Gastrocnemius medialis (tissue), 4 donors: ENCODE data around the gene PTPRM.
A peak's percentile ranks its signal among the peaks of the same experiment; 100 is the strongest.

Experiments used
- POLR2A ChIP-seq, 2 donors: fragments of 450-650 bp; IDR thresholded peaks; one replicate each; pipeline ENCODE4 v1.6.1; 2017; ENCODE audit warnings: antibody characterized with exemption in 2 of 2, mild to moderate bottlenecking in 2 of 2, moderate library complexity in 2 of 2
- TF ChIP-seq, protein P1 (sequence below), 5 experiments: fragments of 450-650 bp in 3 of 5; fragments of 200-600 bp in 2 of 5; sonication (generic) in 2 of 5; IDR thresholded peaks in 4 of 5; conservative IDR thresholded peaks in 1 of 5; 1 replicate in 4 of 5; 2 replicates in 1 of 5; pipeline ENCODE4 v1.5.1; 2016 to 2019; ENCODE audit warnings: antibody characterized with exemption in 5 of 5, mild to moderate bottlenecking in 3 of 5, moderate library complexity in 3 of 5

- TF ChIP-seq, protein P1, sequence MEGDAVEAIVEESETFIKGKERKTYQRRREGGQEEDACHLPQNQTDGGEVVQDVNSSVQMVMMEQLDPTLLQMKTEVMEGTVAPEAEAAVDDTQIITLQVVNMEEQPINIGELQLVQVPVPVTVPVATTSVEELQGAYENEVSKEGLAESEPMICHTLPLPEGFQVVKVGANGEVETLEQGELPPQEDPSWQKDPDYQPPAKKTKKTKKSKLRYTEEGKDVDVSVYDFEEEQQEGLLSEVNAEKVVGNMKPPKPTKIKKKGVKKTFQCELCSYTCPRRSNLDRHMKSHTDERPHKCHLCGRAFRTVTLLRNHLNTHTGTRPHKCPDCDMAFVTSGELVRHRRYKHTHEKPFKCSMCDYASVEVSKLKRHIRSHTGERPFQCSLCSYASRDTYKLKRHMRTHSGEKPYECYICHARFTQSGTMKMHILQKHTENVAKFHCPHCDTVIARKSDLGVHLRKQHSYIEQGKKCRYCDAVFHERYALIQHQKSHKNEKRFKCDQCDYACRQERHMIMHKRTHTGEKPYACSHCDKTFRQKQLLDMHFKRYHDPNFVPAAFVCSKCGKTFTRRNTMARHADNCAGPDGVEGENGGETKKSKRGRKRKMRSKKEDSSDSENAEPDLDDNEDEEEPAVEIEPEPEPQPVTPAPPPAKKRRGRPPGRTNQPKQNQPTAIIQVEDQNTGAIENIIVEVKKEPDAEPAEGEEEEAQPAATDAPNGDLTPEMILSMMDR (IDR thresholded peaks at IDR 0.05 in 4 of 5, conservative IDR thresholded peaks at IDR 0.05 in 1 of 5) = peak in 4 of 5 experiments; percentile 21 to 53 (median 35)
- TF ChIP-seq POLR2A (IDR thresholded peaks at IDR 0.05) = no peak
Measured at GRCh38 chr18:7735196-7735595, 168.1 kb downstream of the PTPRM start.
